Renal cortical epithelial cell (primary cell): ENCODE results near the gene SLC9A9. TPM values are rescaled to one million over a fixed set of nuclear protein-coding genes. Genes with fewer than 3 reads are reported as not detected.

Experiments
- DNase-seq: peaks from one replicate; pipeline ENCODE4 v3.0.0-alpha.2; 2011; ENCODE audit warnings: low read depth
- total RNA-seq: library from RNA; depleted of rRNA; stranded (reverse); fragments of >200 nt; gene quantifications from 2 replicates; pipeline ENCODE4 v1.2.3, GENCODE V29; 2014

Gene SLC9A9
- total RNA-seq, 1 donor from 2014 or later: 1.0 TPM

DNA sequence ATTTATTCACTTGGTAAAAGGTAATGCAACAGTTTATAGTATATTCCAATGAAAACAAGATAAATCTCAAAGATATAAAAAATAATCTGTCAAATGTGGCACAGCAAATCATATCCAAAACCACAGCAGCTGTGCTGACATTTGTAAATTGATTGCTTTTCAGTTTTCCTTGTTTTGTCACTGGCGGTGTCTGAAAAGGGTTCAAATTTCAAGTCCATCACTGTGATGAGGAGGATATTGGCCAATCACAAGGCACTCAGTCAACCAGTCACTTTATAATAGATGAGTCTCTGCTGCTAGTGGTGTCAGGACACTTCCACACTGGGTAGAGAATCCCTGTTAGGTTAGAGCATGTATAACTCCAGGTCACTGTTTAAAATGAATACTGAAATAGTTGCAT is 154.8 kb downstream of the SLC9A9 start:
- no peak for DNase-seq

GRCh38 chr3:143686638-143687197 is 161.6 kb downstream of the SLC9A9 start:
- no peak for DNase-seq

DNA sequence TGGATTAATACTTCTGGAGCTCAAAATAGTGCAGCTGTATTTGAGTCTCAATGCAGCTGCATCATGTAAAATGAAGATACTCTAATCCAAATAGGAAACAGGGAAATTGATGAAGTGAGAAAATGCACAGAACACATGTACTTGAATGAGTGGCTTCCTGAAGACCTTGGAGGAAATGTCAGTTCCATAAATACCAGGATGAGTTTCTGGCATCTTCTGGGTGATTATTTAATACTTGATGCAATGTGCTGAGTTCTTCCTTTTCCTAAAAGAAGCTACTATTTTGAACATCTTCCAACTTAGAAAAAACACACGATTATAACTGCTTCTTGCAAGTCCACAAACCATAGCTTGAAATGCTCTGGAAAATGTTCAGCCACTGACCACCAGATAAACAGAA is 162.8 kb downstream of the SLC9A9 start:
- no peak for DNase-seq

DNA sequence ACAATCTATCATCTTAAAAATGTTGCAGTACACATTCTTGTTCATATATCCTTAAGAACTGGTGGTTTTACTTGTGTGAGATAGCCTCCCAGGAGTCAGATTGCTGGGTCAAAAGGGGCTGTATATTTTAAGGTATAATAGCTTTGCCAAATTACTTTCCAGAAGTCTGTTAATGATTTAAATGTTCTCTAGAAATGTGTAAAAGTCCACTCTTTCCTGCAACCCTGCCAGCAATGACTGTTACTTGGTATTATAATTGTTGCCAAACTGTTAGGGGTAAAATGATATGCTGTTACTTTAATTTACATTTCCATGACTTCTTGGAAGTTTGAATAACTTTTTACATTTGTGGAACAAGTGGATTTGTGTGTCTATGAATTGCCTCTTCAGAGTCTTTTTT is 170.8 kb downstream of the SLC9A9 start:
- peak; percentile 85 for DNase-seq

DNA sequence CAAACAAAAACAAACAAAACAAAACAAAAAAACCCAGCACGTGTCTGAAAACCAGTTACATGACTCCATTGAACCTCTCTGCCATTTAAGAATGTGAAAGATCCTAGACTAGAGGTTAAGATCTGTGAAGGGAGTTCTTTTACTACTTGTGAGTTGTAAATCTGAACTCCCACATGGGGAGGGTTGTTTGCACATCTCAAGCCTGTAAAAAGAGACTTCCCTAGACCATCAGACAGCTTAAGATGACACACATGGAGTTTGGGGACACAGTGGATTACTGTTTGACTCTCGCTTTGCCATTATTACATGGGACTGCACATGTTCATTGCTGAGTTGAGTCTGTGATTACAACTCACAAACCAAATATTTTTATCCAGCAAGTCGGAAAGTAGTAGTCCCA is 171.5 kb downstream of the SLC9A9 start:
- DNase-seq: no peak

DNA sequence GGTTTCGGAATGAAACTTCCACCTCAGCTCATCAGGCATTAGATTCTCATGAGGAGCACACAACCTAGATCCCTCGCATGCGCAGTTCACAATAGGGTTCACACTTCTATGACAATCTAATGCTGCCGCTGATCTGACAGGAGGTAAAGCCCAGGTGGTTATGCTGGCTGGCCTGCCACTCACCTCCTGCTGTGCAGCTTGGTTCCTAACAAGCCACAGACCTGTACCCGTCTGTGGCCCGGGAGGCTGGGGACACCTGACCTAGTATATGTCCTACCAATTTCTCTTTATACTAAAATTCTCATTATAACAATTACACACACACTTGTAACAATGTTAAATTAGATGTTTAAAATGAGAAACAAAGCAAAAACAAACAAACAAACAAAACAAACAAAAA is 172.2 kb downstream of the SLC9A9 start:
- DNase-seq: no peak

- DNase-seq: peak; percentile 67
These were observed 173.9 kb downstream of the SLC9A9 start for GRCh38 chr3:143674100-143674968.

- no peak for DNase-seq
These were observed 175.7 kb downstream of the SLC9A9 start for GRCh38 chr3:143672396-143673165.

GRCh38 chr3:143671626-143672025 is 176.6 kb downstream of the SLC9A9 start:
- DNase-seq: no peak

DNA sequence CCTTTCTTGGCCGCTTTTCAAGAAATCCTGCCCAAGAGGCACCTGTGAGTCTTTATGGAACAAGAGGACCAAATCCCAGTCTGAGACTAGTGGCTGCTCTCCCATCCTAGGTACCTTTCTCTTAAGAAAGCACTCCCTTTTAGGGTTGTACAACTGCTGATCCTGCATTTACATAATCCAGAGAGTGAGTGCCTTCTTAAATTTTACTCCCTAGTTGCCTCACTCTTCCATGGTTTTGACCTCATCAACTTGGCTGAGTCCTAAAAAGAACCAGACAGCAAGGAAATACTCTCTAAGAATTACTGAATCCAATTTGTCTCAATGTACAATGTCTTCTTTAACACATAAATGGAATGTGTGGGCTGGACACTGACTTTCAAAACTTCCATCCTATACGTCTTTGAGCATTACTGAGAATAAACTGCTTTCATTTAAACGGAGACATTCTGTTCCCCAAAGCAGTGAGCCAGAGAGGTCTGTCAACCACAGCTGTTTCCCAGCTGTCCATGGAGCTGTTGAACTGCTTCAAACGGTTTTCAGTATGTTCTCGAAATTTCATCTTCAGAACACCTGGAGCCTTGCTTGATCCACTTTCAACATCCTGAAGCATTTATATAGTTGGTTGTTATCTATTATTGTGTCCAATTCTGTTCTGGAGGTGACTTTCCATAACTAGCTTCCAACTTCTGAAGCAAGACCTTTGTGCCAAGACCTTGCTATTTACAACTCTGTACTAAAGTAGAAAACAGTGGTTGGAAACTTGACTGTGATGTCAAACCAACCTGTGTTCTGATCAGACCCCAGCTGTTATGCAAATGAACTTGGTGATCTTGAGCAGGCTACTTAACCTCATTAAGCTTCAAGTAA is 179.1 kb downstream of the SLC9A9 start:
- no peak for DNase-seq

GRCh38 chr3:143668385-143668784 is 179.9 kb downstream of the SLC9A9 start:
- no peak for DNase-seq

DNA sequence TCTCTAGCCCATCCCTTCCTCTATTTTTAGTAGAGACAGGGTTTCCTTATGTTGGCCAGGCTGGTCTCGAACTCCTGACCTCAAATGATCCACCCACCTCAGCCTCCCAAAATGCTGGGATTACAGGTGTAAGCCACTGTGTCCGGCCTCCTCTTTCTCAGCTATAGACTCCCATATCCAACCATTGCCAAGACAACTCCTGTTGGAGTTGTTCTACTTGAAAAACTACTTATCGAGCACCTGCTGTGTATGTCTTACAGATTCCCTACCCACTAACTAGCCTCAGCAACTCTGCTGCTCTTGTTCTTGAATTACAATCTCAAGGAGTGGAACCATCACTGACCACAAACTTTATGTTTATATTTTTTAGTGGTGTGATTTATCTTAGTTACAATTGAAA is 186.6 kb downstream of the SLC9A9 start:
- no peak for DNase-seq

DNA sequence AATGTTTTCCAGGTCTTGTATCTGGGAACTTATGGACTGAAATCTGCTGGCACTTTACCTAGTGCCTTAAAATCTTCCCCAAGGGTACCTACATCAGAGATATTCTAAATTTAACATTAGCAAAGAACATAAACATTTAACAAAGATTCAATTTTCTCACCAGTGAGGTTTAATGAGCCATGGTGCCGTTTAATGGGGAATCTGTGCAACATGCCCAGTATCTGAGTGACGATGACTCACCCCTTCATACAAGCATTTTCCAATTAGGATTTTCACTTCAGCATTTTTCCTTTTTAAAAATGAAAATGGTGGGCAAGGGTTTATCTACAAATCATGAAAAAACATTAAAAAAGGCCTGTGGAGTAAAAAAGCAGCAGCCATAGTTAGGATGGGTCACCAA is 189.4 kb downstream of the SLC9A9 start:
- peak; percentile 93 for DNase-seq

GRCh38 chr3:143658116-143658515 is 190.2 kb downstream of the SLC9A9 start:
- DNase-seq: peak; percentile 86

DNA sequence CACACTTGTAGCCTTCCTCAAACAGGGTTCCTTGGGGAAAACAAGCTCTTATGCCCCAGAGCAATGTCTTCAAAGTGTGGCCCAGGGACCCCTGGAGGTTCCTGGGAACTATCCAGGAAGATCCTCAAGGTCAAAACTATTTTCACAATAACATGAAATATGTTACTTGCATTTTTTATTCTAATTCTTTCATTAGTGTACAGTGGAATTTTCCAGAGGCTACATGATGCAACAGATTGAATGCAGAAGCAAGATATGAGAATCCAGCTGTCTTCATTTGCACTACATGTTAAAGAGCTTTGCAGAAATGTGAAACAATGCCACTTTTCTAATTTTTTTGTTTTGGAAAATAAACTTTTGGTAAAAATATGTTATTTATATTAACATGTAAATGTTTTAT is 190.9 kb downstream of the SLC9A9 start:
- DNase-seq: no peak

DNA sequence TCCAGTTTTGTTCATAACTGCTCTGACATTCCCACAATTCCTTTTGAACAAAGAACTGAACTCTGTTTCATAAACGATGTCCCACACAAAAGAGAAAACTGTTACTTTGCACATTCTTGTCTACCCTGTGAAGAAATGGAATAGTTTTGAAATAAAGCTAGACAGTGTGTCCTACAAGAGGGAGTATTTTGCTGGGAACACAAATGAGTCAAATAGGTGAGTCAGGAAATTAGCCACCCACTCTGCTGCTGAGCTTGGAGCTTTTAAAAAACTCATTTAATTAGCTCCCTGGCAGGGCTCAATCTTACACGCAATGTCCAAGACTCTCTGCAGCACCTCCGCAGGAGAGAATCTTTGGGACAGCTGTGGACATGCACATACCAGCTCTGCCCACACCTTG is 193.4 kb downstream of the SLC9A9 start:
- DNase-seq: peak; percentile 93

DNA sequence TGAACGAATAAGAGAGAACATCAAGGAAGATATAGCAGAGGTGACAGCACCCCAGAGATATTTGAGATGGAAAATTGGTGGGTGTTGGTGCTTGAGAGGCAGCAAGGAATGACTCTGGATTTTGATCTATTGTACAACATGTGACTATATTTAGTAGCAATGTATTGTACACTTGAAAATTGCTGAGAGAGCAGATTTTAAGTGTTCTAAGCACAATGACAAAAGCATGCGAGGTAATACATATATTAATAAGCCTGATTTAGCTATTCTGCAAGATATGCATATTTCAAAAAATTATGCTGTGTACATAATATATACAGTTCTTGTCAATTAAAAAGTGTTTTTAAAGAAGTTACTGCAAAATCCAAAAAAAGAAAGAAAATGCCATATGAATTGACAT is 194.3 kb downstream of the SLC9A9 start:
- DNase-seq: no peak

DNA sequence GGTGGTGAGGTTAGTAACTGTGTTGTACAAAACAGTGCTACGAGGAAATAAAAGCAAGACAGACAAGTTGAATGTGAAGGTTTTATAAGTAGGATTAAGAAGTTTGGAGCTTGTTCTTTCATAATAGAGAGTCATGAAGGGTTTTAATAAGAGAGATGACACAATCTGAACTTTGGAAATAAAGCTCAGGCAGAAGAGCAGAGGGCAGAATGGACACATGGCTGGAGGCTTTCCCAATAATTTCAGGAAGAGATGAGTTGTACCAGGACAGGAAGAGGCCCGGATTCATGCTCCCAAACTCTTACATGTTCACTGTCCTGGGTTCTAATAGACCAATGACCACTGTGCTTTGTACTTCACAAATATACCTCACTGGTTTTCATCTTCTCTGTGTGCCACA is 194.8 kb downstream of the SLC9A9 start:
- no peak for DNase-seq

DNA sequence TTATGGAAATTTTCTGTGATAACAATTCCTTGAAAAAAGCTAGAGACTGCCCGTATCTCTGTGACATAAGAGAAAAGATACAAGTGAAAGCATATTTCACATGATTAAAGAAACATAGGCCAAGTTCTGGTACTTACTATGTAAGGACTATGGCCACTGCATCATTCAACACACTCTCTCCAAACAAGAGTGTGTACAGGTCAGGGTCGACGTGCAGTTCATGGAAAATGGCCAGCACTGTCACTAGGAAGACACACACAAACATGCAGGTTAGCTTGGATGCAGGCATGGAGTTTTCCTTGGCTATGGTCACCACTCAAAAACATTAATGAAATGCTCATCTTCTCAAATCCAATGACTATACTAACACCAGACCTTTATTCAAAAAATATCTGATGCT is 196.2 kb downstream of the SLC9A9 start:
- DNase-seq: no peak

- peak; percentile 44 for DNase-seq
These were observed 197.4 kb downstream of the SLC9A9 start for GRCh38 chr3:143650827-143651226.

DNA sequence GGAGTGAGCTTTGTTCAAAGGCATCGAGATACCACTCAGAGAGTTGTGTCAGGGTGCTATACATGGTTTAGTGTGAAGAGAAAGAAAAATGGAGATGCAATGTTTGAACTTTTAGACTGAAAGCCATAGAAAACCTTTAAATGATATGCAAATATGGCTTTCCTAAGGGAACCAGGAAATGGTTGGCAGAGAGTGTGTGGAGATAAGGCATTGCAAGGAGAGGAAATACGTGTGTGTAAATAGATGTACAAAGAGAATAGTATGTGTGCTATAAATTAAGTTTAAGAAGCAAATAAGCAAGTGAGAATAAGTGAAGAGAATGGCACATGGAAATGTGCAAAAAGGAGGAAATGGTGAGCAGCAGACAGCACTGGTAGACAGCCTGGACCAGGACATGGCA is 198.1 kb downstream of the SLC9A9 start:
- no peak for DNase-seq

GRCh38 chr3:143648708-143649107 is 199.6 kb downstream of the SLC9A9 start:
- peak; percentile 49 for DNase-seq
